HG03432 (cell line): ENCODE data around the gene SERPINA4.

Experiments used
- ATAC-seq: cut with Tn5 transposase; IDR thresholded peaks from one replicate; pipeline ENCODE4 v1.9.1; 2021; ENCODE audit warnings: mild to moderate bottlenecking, moderate library complexity; ENCODE audit not compliant: unreplicated experiment

Gene SERPINA4, protein sequence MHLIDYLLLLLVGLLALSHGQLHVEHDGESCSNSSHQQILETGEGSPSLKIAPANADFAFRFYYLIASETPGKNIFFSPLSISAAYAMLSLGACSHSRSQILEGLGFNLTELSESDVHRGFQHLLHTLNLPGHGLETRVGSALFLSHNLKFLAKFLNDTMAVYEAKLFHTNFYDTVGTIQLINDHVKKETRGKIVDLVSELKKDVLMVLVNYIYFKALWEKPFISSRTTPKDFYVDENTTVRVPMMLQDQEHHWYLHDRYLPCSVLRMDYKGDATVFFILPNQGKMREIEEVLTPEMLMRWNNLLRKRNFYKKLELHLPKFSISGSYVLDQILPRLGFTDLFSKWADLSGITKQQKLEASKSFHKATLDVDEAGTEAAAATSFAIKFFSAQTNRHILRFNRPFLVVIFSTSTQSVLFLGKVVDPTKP

GRCh38 chr14:94560751-94561655, at the start of gene SERPINA4:
TSS of gene SERPINA4 (plus strand) at chr14:94561442. CDS start at chr14:94563483, 2,041 bp downstream.
- no peak for ATAC-seq

DNA sequence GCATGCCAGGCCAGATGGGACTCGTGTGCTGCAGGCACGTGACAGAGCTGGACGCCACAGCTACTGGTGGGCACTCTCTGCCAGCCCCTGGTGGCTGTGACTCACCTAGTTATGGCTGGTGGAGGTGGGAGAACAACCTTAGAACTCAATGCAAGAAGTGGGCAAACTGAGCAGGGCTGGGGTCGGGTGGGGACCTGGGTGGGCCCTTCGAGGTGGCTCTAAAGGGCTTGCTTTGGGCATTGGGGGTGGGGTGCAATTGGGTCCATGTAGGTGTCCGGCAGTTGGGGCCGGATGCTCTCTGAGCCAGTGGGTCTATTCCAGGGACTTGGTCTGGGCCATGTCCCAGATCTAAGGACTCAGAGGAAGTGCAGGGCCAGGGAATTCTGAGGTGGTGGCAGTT, 46.9 kb upstream of the SERPINA4 start:
- no peak for ATAC-seq

DNA sequence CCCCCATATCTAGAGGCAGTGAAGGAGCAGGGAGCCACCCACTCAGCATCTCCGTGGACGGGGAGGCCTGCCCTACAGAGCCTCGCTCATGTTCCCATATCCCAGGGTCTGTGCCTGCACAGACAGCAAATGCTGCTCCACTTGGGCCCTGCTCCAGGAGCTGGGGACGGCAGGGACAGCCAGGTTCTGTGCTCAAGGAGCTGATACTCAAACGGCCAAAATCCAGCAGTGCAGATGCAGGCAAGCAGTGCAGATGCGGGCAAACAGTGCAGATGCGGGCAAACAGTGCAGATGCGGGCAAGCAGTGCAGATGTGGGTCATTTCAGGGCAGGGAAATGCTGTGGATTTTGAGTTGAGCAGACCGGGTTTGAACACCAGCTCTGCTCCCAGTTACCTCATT, 45.8 kb upstream of the SERPINA4 start:
- ATAC-seq, result no peak

DNA sequence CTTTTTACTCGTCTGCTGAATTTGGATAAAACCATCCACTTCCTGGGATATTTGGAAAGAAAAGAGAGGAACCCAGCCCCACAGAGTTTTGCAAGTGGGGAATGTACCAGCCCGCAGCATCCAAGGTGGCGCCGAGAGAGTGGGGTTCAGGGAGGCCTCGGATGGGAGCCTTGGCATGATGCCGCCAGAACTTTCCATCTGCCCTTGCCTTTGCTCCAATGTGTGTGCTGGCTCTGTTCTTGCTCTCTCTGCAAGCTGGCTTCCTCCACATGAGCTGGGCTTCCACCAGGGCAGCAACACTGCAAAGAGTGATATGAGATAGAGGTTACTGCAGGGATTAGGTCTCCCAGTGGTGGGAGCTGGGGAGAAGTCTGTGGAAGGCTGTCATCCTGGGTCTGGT, 45.4 kb upstream of the SERPINA4 start:
- no peak for ATAC-seq

DNA sequence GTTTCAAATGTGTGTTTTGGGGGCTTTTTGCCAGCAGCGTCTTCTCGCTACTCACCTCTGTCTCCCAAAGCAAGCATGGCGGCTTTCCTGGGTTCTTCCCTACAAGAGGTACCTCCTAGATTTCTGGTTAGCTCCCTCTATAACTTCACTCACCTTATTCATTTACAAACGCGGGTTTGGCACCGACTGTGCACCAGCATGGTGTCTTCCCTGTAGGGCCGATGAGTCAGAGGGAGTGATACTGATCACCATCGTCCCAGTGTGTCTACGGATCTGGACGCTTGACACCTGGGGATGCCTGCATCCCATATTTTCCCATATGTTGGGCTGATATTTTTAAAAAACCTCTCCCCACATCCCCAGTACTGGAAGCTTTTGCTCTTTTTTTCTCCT, 44.0 kb upstream of the SERPINA4 start:
- no peak for ATAC-seq

DNA sequence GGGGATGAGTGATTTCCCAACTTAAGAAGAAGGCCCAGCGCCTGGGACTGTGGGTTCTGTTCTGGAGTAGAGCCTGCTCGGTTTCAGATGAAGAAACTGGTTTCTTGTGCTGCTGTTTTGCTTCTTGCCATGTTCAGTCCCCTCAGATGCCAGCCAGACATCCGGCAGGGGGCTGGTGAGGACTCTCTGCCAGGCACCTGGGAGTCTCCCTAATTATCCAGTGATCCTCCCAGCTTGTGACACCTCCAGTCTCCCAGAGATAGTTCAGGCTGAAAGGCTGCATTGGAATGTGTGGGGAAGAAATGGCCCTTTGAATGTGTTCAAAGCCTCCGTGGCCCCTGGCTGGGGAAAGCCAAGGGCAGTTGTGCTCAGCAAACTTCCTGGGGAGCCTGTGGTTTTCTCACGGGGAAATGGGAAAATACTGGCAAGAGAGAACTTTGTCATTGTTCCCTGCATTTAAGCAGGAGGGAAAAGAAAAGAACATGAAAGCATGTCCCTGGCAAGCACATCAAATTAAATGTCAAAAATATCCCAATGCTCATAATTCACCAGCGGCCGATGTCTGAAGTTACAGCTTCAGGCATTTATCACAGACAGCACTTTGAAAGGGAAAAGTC, 43.5 kb upstream of the SERPINA4 start:
- ATAC-seq, result no peak

DNA sequence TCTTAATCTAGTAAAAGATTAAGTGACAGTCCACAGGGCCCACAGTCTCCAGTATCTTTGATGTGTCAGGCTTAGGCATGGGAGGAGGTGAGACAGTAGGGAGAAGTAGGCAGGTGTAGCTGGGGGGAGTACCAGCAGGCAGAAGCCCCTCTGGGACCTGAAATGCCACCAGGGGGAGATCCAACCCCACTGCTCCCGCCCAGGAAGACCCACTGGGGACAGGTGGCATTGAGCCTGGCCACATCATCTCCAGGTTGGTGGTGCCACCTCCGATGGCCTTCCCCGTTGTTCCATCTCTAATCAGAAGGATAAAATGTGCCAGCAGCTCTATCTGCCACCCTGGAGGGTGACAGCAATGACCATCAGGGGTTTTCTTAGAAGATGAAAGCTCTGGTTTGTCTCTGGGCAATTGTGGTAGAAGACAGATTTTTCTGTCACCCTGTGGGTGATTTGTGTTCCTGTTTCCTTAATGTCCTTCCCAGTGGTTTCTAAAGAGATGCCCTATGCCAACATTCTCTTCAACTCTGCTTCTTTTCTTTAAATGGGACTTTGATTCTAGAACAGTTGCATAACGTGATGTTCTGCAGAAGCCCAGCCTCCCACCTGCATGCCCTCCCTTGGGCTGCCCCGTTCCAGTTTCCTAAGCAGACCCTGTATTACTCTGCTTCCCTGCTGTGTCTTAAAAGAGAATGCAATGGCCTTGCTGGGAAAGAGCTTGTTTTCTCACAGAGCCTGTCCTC, 39.7 kb upstream of the SERPINA4 start:
- ATAC-seq, result no peak

GRCh38 chr14:94522115-94522724, 39.0 kb upstream of the SERPINA4 start:
- no peak for ATAC-seq

DNA sequence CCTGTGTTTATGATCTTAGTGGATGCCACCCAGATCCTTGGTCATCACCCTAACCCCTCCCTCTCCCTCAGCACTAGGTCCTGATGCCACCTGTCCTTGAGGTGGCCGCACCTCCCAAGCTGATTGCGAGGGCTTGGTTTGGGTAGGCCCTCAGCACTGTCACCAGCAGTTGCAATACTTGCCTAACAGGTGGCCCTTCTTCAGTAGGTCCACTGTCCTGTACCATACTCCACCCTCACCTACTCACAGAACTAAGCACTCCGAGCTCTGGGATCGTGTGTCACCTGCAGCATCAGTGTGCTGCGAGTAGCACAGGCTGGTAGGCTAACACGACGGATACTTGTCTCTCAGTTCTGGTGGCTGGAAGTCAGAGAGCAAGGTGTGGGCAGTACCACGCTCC, 38.0 kb upstream of the SERPINA4 start:
- ATAC-seq, result no peak

DNA sequence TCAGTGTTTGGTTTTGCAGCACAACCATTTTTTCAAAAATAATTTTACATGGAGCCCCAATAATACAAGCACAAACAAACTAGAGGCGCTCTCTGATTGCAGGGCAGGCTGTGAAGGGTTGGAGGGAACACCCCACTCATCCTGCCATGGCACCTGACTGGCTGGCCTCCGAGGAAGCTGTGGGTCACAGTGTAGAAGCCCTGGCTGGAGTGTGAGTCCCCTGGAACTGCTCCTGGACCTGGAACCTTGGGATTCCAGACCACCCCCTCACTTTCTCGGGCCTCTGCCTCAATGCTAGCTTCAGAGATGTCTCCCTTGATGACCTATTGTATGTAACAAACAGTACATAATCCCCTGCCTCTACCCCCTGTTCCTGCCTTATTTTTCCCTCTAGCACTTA, 37.1 kb upstream of the SERPINA4 start:
- no peak for ATAC-seq

- ATAC-seq, result no peak
Measured at GRCh38 chr14:94531187-94531586, 30.1 kb upstream of the SERPINA4 start.

DNA sequence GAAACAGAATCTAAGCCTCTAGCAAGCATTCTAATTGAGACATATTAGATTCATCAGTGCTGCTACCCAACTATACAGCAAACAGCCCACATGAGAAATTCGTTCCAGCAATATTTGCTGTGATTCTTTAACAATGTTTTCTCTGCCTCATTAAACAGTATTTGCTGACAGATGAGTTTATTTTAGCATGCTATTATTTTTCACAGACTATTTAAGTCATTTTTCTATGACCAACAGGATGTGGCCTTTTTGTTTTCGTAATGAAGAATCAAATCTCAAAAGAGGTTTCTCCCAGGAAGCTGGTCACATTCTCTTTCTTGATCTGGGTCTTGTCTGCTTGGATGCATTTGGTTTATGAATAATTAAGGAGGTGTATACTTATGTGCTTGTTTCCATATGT, 28.8 kb upstream of the SERPINA4 start:
- ATAC-seq, result no peak

DNA sequence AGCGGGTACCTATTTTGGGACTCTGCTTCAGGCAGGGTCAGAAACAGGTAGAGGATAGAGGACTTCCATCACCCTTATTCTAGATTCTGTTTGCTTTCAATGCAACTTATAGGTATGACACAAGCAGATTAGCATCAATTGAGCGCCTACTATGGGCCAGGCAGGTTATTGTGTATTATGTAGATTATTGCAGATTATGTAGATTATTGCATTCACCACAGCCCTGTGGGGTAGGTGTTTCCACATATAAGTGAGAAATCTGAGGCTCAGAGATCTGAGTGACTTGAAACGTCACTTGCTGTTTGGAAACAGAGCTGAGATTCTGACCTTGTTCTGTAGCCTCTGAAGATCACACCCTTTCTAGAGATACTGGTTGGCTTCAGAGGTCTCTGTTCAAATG, 25.7 kb upstream of the SERPINA4 start:
- ATAC-seq, result no peak

GRCh38 chr14:94536836-94537235, 24.4 kb upstream of the SERPINA4 start:
- no peak for ATAC-seq

DNA sequence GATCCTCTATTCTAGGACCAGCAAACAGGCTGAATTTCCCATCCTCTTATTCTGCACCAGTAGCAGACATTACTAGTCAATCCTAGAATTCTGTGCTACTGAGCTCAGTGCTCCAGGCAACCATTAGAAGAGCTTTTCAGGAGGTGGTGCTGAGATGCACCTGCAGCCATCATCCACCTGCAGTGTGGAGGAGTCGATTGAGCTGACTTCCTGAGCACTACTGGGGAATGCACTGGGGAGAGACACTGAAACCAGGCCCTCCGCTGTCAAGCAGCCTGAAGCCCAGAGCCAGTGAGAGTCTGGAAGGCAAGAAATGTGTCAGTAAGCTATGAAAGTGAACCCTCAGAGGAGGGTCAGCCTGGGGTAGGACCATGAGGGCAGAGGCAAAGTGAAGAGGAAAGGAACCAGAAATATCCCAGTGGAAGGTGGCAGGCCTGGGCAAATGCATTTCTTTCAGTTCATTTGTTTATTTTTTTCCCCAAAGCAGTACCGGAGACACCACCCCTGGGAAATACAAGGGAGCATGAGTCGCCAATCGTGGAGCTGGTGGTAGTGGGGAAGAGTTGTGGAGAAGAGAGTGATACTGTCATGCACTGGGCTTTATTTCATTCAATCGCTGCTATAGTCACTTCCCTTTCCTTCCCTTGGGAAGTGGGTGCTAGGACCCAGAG, 23.0 kb upstream of the SERPINA4 start:
- ATAC-seq, result no peak

DNA sequence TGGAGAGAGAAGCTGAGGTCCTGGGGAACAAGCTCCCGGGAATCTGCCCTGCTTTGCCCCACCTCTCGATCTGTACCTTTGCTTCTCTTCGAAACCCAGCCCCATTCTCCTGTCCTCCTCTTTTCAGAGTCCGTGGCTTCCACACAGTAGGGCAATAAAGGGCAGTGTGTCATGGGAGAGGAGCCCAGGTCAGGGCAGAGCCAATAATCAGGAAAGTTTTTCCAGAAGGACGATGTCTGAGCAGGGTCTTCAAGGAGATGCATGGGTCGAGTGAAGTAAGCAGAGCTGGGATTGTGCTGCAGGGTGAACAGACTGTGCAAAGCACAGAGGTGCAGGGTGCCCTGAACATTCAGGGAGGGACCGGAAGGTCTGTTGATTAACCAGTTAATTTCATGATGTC, 22.1 kb upstream of the SERPINA4 start:
- no peak for ATAC-seq

- ATAC-seq, result no peak
Measured at GRCh38 chr14:94540031-94540794, 21.0 kb upstream of the SERPINA4 start.

GRCh38 chr14:94541234-94541975, 19.8 kb upstream of the SERPINA4 start:
- no peak for ATAC-seq
